ENCODE results near the gene TRPM2.

Gene TRPM2

DNA sequence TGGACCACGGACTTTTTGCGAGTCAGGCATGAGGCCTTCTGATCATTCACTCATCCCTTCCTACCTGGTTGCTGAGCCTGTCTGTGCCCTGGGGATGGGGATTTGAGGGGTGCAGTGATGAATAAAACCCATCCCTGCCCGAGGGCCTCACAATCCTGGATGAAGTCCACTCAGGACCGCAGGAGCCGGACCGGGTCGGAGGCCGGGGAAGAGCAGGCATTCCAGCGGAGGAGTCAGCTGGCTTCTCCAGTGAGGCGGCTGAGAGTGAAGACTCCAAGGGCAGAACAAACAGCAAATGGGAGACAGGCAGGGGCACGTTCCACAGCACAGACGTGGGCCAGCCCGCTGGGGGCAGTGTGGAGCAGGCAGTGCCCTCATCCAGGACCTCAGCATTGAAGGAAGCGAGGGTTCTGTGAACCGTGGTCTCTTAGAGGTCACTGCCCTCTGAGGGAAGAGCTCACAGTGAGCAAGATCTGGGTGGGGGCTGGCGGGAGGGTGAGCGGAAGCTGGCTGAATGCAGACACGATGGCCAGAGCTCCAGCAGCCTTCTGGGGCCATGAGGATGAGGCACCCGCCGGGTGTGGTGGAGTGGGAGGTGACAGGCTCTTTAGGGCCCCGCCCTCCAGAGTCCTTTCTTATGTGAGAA is 91.0 kb downstream of the TRPM2 start:
- no peak for DNase-seq (ENCODE audit: low read depth in 2 of 2)

DNA sequence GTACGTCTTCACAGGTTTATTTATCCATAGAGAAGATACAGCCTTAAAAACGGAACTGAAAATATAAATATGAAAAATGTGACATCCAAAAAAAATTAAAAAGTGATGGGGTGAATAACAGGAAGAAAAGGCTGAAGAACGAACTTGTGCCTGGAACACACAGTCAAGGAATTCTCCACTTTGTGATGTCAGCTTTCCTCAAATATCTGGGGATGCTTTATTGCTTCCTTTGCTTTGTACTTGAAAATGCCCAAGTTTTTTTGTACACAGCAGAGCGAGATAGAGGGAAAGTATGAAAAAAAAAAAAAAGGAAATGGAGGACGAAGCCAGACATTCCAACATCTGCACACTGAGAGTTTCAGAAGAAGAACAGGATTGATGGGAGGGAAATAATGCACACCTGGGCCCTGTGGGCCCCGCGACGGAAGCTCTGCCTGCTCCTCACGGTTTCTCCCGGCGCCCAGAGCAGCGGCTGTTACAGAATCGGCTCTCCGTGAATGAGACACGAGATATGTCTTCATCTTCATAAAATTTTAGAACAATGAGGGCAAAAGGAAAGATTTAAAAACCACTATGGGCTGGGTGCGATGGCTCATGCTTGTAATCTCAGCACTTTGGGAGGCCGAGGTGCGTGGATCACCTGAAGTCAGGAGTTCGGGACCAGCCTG is 91.9 kb downstream of the TRPM2 start:
- no peak for DNase-seq (ENCODE audit: low read depth in 2 of 2)

DNA sequence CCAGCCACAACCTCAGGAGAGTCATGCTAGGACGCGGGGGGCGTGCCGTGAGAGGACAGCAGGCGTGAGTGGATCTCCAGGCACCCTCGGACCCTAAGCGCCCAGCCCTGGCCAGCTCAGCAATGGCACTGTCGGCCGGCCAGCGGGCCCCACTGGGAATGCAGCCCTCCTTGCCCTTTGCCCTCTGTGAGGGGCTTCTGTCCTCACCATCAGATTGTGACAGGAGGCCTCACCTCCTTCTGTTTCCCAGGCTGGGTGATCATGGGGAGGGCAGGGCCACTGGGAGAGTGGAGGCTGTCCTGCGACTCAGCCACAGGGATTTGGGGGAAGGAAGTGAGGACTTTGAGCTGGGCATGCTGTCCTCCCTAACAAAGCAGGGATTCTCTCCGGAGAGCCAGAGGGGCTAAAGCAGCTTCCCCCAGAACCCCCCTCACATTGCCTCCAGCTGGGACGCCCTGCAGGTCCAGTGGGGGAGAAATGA is 95.3 kb downstream of the TRPM2 start:
- DNase-seq (ENCODE audit: low read depth in 2 of 2): no peak

DNA sequence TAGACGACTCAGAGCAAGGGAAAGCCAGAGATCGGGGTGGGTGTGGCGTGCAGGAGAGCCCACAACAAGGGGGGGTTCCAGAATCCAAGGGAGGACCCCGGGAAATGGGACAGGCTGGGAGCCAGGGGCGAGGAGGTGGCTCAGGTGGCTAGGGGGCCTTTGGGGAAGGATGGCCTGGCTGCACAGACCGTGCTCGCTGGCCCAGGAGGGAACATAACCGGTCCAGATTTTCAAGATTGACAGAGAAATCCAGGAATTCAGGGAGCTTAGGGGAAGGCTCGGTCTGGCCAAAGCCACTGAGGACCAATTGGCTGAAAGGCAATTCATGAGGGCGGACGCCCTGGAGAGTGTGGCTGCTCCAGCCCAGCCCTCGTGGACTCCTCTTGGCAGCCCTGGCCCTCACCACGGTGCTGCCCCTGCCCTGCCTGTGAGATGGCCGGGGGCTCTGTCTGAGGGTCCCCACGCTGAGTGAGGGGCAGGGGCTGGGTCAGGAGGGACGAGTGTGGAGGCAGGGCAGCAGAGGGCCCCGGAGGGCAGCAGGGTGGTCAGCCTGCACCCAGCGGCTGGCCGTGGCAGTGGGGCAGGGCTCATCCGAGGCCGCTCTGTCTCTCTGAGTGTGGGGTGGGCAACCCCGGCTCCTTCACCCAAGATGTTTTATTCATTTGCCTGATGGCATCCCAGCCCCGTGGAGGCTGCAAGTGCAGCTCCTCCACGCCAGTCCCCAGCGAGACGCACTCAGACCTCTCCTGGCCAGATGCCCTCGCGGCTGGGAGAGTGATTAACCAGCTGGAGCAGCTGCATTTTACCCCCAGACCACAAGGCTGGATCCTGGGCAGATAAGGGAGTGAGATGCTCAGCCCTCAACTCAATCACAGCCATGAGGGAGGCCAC is 96.3 kb downstream of the TRPM2 start:
- DNase-seq (ENCODE audit: low read depth in 2 of 2): no peak

DNA sequence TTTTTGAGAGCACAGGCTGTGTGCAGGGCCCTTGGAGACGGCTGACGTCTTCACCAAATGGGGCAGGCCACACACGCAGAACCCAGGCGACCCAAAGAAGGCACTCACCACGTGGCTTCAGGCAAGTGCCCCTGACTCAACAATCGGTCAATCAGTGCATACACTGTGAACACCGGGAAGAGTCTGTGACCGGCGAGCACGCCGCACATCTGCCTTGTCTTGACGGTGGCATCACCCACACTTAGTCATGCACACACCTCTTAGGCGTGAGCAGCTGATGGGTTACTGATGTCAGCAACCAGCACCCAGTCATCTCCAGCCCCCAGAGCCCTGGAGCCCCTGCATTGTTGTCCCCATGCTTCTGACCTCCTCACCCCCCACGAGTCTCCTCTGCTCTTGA is 97.0 kb downstream of the TRPM2 start:
- DNase-seq (ENCODE audit: low read depth in 2 of 2): no peak

DNA sequence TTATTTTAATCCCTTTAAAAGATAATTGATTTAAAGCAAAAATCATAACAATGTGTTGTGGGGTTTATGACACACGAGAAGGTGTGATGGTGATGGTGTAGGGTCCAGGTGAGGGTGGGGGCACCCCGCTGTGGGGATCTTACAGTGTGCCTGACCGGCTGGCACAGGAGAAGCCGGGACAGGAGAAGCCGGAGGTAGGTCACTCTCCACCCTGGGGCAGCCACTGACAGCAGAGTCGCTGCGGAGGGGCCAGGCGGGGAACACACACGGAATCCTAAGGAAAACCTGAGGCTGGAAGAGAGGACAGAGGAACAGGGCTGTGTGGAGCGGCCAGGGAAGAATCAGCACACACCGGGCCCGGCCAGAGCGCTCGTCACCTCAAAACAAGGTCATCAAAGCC is 97.6 kb downstream of the TRPM2 start:
- DNase-seq (ENCODE audit: low read depth in 2 of 2): no peak

DNA sequence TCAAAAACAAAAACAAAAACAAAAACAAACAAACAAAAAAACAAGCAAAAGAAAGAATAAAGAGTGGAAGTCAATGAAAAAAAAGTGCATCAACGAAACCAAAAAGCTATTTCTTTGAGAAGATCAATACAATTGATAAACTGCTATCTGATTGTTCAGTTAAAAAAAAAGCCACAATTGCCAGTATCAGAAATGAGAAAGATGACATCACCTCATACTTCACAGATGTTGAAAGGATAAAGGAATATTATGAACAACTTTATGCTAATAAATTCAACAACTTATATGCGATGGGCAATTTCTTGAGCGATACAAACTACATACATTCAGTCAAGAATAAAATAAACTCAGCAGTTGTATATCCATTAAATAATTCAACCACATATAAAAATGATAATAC is 99.7 kb downstream of the TRPM2 start:
- no peak for DNase-seq (ENCODE audit: low read depth in 2 of 2)

DNA sequence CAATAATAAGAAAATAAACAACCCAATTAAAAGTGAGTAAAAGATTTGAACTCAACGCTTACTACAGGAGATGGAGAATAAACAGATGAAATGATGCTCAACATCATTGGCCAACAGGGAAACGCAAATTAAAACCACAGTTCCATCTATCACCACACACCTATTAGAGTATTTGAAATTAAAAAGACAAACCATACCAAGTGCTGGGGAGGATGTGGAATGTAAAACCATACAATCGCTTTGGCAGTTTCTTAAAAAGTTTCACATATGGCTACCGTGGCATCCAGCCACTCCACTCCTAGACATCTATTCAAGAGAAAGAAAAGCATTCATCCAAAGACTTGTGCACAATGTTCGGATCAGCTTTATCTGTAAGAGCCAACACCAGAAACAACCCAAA is 100.6 kb downstream of the TRPM2 start:
- no peak for DNase-seq (ENCODE audit: low read depth in 2 of 2)

DNA sequence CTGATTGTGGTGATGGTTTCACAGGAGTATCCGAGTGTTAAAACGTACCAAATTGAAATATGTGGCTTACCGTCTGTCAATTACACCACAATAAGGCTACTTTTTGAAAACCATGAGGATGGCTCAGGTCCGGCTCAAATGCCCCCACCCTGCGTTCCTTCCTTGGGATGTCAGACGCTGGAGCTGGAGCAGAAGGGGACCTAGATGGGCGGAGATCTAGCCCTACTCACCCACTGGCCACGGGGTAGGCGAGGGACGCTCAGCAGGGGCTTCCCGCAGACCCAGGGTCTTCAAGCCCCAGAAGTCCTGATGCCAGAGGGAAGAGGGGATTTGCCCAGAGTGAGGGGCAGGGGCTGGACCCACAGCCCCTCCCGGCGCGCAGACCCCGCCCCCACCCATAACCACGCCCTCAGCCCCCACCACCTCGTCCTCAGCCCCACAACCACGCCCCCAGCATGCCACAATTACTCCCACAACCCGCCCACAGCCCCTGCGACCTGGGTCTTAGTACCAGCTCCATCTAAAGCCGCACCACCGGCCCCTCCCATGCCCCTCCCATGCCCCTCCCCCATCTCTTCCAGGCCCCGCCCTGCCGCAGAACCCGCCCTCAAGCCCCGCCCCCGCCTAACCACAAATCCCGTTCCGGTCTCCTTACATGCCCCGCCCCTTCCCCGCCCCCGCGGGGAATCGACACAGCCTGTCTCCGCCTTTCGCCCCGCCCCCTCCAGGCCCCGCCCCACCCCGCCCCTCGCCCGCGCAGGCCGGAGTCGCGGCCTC is 101.5 kb downstream of the TRPM2 start, which contains the start of gene LRRC3:
Gene LRRC3, plus strand, starts transcription at position 764 of the 777 bp plus-strand sequence. CDS start 1,135 bp downstream, outside the sequence.
- peak; percentile 75 to 83 for DNase-seq (ENCODE audit: low read depth in 2 of 2)

DNA sequence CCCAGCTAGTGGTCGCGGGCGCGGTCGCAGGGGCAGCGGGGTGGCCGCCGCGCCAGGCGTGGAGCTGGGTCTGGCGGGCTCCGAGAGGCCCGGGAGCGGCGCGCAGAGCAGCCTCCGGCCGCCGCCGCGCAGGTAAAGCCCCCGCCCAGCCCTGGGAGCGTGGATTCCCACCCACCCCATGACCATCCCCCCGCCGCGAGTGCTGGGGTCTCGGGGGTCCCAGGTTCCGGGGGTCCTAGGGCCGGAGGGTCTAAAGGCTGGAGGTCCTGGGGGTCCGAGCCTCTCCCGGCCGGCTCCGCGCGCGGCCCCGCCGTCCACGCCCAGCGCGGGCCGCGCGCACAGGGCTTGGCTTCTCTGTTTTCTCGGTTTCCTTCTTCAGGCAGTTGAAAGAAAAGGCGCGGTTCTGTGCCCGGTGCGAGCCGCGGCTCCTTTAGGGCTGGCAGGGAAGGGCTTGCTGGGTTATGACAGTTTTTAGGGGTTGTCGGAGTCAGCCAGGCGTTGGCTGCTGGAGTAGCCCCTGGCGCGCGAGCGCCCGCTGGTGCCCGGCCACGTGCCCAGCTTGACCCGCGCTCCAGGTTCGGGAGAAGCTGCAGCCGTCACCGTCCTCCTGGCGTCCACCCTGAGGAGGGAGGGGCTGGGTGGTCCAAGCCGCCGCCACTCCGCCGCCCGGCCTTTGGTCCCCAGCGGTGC is 102.2 kb downstream of the TRPM2 start:
- DNase-seq (ENCODE audit: low read depth in 2 of 2): peak in 1 of 2 donors; percentile 27

DNA sequence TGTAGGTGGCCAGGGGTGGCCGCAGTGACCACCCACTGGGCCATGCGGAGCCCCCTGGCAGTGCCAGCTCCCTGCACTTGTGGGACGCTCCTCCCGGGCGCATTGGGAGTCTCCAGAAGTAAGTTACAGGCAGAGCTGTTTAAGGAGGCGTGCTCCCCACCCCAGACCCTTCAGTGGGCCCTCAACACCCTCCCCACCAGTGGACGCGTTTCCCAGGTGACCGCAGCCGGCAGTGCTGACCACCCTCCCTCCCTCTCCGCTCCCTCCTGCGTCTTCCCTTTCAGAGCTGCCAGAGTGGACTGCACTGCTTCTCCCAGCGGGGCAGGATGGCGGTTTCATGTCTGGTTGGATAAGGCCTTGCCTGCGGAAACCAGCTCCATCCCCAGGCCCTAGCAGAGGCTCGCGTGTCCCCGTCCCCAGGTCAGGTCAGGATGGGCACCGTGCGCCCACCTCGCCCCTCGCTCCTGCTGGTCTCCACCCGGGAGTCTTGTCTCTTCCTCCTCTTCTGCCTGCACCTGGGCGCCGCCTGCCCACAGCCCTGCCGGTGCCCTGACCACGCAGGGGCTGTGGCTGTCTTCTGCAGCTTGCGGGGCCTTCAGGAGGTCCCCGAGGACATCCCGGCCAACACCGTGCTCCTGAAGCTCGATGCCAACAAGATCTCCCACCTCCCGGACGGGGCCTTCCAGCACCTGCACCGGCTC is 102.9 kb downstream of the TRPM2 start:
- no peak for DNase-seq (ENCODE audit: low read depth in 2 of 2)

DNA sequence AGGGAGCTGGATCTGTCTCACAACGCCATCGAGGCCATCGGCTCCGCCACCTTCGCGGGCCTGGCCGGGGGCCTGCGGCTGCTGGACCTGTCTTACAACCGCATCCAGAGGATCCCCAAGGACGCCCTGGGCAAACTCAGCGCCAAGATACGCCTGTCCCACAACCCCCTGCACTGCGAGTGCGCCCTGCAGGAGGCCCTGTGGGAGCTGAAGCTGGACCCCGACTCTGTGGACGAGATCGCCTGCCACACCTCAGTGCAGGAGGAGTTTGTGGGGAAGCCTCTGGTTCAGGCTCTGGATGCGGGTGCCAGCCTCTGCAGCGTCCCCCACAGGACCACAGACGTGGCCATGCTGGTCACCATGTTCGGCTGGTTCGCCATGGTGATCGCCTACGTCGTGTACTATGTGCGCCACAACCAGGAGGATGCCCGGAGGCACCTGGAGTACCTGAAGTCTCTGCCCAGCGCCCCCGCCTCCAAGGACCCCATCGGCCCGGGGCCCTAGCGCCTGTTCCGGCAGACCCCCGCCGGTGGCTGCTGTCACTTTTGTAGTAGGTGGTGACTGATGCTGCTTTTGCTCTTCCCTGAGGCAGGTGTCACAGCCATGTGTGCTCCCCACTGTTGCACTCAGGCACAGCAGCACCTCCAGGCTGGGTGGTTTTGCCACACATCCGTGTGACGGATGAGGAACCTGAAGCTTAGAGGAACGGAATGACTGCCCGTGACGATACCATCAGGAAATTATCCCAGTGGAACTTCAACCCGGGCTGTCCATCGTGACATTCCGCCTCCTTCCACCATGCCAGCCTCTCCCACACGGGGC is 103.7 kb downstream of the TRPM2 start:
- no peak for DNase-seq (ENCODE audit: low read depth in 2 of 2)

DNA sequence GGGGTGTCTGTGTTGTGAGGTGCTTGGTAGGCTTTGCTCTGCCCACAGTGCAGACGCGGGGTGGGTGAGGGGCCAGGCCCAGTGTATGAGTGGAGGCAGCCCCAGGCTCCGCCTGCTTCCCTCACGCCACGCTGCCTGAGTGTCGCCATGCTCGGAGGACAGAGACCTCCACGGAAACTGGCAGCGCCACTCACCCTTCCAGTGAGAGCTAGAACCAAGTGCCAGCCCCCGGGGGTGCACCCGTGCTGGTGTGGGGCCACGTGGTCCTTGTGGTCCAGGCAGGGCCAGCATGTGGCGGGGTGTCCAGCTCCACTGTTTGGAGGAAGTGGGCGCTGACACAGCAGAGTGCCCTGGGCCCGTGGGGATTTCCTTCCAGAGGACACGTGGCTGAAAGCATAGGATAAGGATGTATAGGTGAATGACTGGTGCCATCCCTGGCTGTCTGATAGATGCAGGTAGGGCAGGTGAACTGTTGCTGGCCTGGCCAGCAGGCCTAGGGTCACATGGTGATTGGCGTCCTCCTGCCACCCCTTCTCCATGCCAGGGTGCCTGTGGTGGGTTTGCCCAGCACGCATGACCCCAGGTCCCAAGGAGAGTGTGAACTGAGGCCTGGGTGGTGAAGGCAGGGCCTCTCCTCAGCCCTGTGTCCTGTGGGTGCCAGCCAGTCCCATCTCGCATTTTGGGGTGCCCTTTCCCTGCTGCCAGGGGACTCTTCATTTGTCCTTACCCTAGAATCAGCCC is 105.7 kb downstream of the TRPM2 start:
- DNase-seq (ENCODE audit: low read depth in 2 of 2): no peak

DNA sequence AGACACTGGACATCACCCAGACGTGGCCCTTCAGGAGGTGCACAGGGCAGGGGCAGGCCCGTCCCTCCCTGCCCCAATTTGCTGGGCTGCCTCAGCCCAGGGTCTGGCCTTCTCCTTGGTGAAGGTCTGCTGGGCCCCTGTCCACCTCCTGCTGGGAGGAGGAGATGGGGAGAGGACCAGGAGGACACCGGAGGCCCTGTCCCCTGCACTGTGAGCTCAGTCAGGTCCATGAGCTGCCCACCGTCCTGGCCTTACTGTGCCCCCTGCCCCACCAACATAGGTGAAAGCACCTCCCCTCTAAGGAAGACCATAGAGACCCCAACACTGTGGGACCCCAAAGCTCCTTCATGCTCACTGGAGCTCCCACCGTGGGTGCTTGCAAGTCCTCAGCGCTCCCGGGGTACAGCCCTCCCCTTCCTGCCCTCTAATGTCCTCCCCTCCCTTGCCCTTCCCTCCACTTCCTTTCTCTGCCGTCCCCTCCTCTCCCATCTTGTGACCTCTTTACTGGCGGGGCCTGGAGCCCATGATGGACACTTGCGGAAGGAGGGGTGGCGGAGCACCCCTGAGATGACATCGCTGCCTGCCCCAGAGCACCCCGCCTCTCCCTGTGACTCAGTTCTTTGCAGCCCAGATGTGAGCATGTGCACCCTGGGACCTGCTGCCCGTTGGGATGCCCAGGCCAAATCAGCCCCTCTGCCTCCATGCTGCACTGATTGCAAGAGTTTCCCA is 106.5 kb downstream of the TRPM2 start:
- DNase-seq (ENCODE audit: low read depth in 2 of 2): no peak

DNA sequence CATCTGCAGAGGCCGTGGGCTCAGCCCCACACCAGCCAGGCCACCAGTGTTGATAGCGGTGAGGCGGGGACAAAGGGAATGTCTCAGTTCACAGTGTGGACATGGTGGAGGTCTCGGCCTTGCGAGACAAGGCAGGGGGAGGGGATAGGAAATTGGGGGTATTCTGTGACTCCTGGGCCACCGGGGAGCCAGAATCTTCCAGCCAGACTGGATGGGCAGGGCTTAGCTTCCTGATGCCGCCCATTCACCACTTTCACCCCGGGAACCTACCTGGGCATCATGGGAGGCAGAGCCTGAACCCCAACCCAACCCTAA is 107.0 kb downstream of the TRPM2 start:
- no peak for DNase-seq (ENCODE audit: low read depth in 2 of 2)

DNA sequence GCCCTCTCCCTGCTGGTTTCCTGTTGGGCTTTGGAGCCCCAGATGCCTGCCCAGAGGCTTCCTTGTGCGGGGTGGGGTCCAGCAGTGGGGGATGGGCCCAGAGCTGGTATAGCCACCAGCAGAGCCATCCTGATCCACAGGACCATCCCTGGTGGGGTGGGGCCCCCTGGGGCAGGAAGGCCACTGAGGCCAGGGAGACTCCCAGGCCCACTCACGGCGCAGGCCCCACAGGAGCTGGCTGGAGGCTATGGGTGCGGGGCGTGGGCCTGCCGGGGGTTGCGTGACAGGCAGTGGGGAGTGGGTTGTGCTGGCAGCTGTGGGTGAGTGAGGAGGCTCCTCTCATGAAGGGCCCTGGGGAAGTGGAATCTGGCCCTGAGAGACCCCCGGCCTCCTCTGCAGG is 107.6 kb downstream of the TRPM2 start:
- no peak for DNase-seq (ENCODE audit: low read depth in 2 of 2)

DNA sequence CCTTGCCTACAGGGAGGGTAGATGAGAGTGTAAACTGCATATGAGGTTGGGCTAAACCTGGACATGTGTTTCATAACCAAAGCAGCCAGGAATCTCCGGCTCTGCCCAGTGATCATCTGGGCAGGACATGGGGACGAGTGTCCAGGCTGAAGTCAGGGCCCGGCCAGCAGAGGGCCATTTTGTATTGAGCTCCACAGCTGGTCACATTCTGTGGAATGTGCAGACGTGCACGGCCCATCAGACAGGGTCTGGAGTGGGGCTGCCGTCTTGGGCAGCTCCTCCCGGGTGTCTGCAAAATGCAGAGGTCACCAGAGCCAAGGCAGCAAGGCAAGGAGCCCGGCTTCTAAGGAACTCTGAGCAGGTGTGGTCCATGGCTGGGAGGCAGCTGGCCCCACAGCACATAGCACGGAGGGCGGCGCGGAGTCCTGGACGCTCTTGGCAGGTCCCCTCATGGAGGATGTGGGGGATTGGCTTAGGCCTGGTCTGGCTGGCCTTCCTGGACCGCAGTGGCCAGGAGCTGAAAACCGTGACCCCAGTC is 108.1 kb downstream of the TRPM2 start:
- DNase-seq (ENCODE audit: low read depth in 2 of 2): no peak
